H9 (cell line): ENCODE data around the gene GABARAP. TPM values are rescaled to one million over a fixed set of nuclear protein-coding genes. Genes with fewer than 3 reads are reported as not detected.

ENCODE experiments used
- DNase-seq: peaks from one replicate; pipeline ENCODE4 v3.0.0-alpha.2; 2017
- H2AFZ ChIP-seq: one replicate; pipeline ENCODE4 v1.6.1; 2013; ENCODE audit warnings: mild to moderate bottlenecking, low read length, control low read depth, moderate library complexity
- H2AK5ac ChIP-seq: 2 replicates; pipeline ENCODE4 v1.6.1; 2013; ENCODE audit warnings: low read length, control low read depth, mixed read lengths; ENCODE audit not compliant: insufficient read length
- H2BK120ac ChIP-seq: one replicate; pipeline ENCODE4 v1.6.1; 2013; ENCODE audit warnings: low read depth, mild to moderate bottlenecking, low read length, control low read depth, inconsistent platforms; ENCODE audit not compliant: poor library complexity, severe bottlenecking
- H2BK12ac ChIP-seq: 2 replicates; pipeline ENCODE4 v1.6.1; 2013; ENCODE audit warnings: low read length, control low read depth, mixed read lengths, low read depth; ENCODE audit not compliant: insufficient read length
- H2BK15ac ChIP-seq: 2 replicates; pipeline ENCODE4 v1.6.1; 2013; ENCODE audit warnings: low read depth, low read length, control low read depth
- H2BK20ac ChIP-seq: one replicate; pipeline ENCODE4 v1.6.1; 2013; ENCODE audit warnings: low read depth, mild to moderate bottlenecking, low read length, control low read depth, inconsistent platforms; ENCODE audit not compliant: poor library complexity, severe bottlenecking
- H2BK5ac ChIP-seq: 2 replicates; pipeline ENCODE4 v1.6.1; 2013; ENCODE audit warnings: low read length, control low read depth, mixed read lengths; ENCODE audit not compliant: insufficient read length
- H3K14ac ChIP-seq: 2 replicates; pipeline ENCODE4 v1.6.1; 2013; ENCODE audit warnings: low read length, control low read depth; ENCODE audit not compliant: insufficient read depth
- H3K18ac ChIP-seq: 2 replicates; pipeline ENCODE4 v1.6.1; 2013; ENCODE audit warnings: low read depth, mild to moderate bottlenecking, mixed read lengths, low read length, control low read depth; ENCODE audit not compliant: insufficient read length
- H3K23ac ChIP-seq: 2 replicates; pipeline ENCODE4 v1.6.1; 2013; ENCODE audit warnings: low read length, control low read depth, mixed read lengths, low read depth; ENCODE audit not compliant: insufficient read length
- H3K23me2 ChIP-seq: 2 replicates; pipeline ENCODE4 v1.6.1; 2013; ENCODE audit warnings: low read depth, mild to moderate bottlenecking, mixed read lengths, low read length, control low read depth; ENCODE audit not compliant: insufficient read length, poor library complexity, severe bottlenecking
- H3K27ac ChIP-seq: 2 replicates; pipeline ENCODE4 v1.5.1; 2013; ENCODE audit warnings: low read length, control low read depth, mixed read lengths, low read depth; ENCODE audit not compliant: insufficient read length
- H3K27me3 ChIP-seq: 2 replicates; pipeline ENCODE4 v1.6.1; 2013; ENCODE audit warnings: low read length, control low read depth, inconsistent platforms; ENCODE audit not compliant: insufficient read depth
- H3K4ac ChIP-seq: 2 replicates; pipeline ENCODE4 v1.6.1; 2013; ENCODE audit warnings: low read depth, mild to moderate bottlenecking, control low read depth, inconsistent platforms, low read length, moderate library complexity
- H3K4me1 ChIP-seq: 2 replicates; pipeline ENCODE4 v1.6.1; 2013; ENCODE audit warnings: low read length, control low read depth, inconsistent platforms; ENCODE audit not compliant: insufficient read depth
- H3K4me2 ChIP-seq: 2 replicates; pipeline ENCODE4 v1.6.1; 2013; ENCODE audit warnings: low read length, control low read depth, mixed read lengths; ENCODE audit not compliant: insufficient read length, insufficient read depth
- H3K56ac ChIP-seq: 2 replicates; pipeline ENCODE4 v1.6.1; 2013; ENCODE audit warnings: low read depth, mild to moderate bottlenecking, mixed read lengths, low read length, control low read depth; ENCODE audit not compliant: insufficient read length
- H3K79me1 ChIP-seq: 2 replicates; pipeline ENCODE4 v1.6.1; 2013; ENCODE audit warnings: low read depth, mild to moderate bottlenecking, moderate library complexity, low read length, control low read depth, inconsistent platforms; ENCODE audit not compliant: insufficient read depth, poor library complexity, severe bottlenecking
- H3K79me2 ChIP-seq: 2 replicates; pipeline ENCODE4 v1.6.1; 2013; ENCODE audit warnings: low read length, control low read depth, inconsistent platforms; ENCODE audit not compliant: insufficient read depth
- H3K9ac ChIP-seq: 2 replicates; pipeline ENCODE4 v1.6.1; 2013; ENCODE audit warnings: low read length, control low read depth, mixed read lengths; ENCODE audit not compliant: insufficient read length; ENCODE audit errors: extremely low read depth
- H3K9me3 ChIP-seq: one replicate; pipeline ENCODE4 v1.6.1; 2013; ENCODE audit warnings: low read depth, low read length, inconsistent platforms; ENCODE audit not compliant: control insufficient read depth
- H3T11ph ChIP-seq: one replicate; pipeline ENCODE4 v1.6.1; 2013; ENCODE audit warnings: mild to moderate bottlenecking, low read length, control low read depth, inconsistent platforms
- H4K20me1 ChIP-seq: one replicate; pipeline ENCODE4 v1.6.1; 2013; ENCODE audit not compliant: control insufficient read depth, insufficient read length, insufficient read depth
- H4K5ac ChIP-seq: 2 replicates; pipeline ENCODE4 v1.6.1; 2013; ENCODE audit warnings: low read depth, mild to moderate bottlenecking, mixed read lengths, low read length, control low read depth; ENCODE audit not compliant: insufficient read length
- H4K8ac ChIP-seq: replicated peaks from 2 replicates; pipeline ENCODE4 v1.6.1; 2013; ENCODE audit warnings: low read length, control low read depth, mixed read lengths, low read depth; ENCODE audit not compliant: insufficient read length
- H4K91ac ChIP-seq: 2 replicates; pipeline ENCODE4 v1.6.1; 2013; ENCODE audit warnings: low read depth, mild to moderate bottlenecking, moderate library complexity, mixed read lengths, low read length, control low read depth; ENCODE audit not compliant: insufficient read length
- H3K27ac Mint-ChIP-seq, 3 experiments: 2 replicates in 2 of 3; 3 replicates in 1 of 3; pipeline ENCODE4 v1.8.0; 2020 to 2021; ENCODE audit warnings: mixed read lengths in 3 of 3, mild to moderate bottlenecking in 1 of 3, moderate library complexity in 1 of 3
- H3K27me3 Mint-ChIP-seq: 2 replicates; pipeline ENCODE4 v1.8.0; 2021; ENCODE audit warnings: low read depth, mild to moderate bottlenecking, moderate library complexity, mixed read lengths
- H3K36me3 Mint-ChIP-seq, 3 experiments: 2 replicates in 2 of 3; 3 replicates in 1 of 3; pipeline ENCODE4 v1.8.0; 2020 to 2021; ENCODE audit warnings: low read depth in 3 of 3, mixed read lengths in 3 of 3; ENCODE audit not compliant: insufficient read depth in 1 of 3
- H3K4me1 Mint-ChIP-seq, 2 experiments: 2 replicates each; pipeline ENCODE4 v1.8.0; 2020; ENCODE audit warnings: mixed read lengths in 2 of 2
- H3K4me3 Mint-ChIP-seq, 2 experiments: 2 replicates in 1 of 2; 3 replicates in 1 of 2; pipeline ENCODE4 v1.8.0; 2020 to 2021; ENCODE audit warnings: mild to moderate bottlenecking in 2 of 2, mixed read lengths in 2 of 2, moderate library complexity in 1 of 2
- H3K9me3 Mint-ChIP-seq, 2 experiments: 2 replicates in 1 of 2; 3 replicates in 1 of 2; pipeline ENCODE4 v1.8.0; 2020; ENCODE audit warnings: mild to moderate bottlenecking in 2 of 2, mixed read lengths in 2 of 2, moderate library complexity in 1 of 2
- CTCF ChIP-seq: fragments of 200-600 bp; sonication (generic); conservative IDR thresholded peaks from 3 replicates; pipeline ENCODE4 v1.8.0; 2021; ENCODE audit warnings: antibody characterized with exemption, mild to moderate bottlenecking
- WGBS: extraction: QIAGEN DNeasy Blood & Tissue Kit; methylation state at CpG from one replicate; pipeline ENCODE4 v1.1.7; 2013; ENCODE audit warnings: missing lambda C conversion rate, low lambda C conversion rate, mixed read lengths; ENCODE audit not compliant: insufficient read length; ENCODE audit errors: extremely low coverage; 5-methylcytosine and 5-hydroxymethylcytosine counted together
- total RNA-seq: library from RNA; stranded (reverse); gene quantifications from 2 replicates; pipeline ENCODE4 v1.2.1, GENCODE V29; 2021

Gene GABARAP
- total RNA-seq, 1 experiment from 2014 or later = 261 TPM

DNA sequence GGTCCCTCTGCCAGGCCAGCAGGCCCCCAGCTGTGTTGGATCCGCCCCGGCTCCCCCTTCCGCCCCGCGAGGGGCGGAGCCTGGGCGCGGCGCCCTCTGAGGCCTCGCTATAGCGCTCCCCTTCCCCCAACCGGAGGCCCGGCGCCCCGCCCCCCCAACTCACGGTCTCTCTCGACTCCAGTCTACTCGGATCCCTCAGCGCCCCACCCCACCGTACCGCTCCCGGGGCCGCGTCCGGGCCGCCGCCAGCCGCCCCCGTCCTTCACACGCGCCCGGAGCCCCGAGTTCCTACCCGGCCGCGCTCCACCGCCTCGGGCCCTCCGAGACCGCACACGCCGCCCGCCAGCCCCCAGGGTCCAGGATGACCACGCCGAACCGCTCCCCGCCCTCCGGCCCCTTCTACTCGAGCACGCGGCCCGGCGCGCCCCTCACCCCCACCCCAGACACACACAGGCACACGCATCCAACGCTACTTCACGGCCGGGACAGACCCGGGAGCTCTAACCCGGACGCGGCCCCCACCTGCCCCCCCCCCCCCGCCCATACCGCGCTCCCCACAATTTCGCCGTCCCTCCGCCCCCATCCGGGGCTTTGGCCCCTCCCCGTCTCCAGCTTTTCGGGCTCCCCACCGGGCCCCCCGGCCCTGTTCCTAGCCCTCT is 4.4 kb downstream of the GABARAP start:
- no peak overlapping the region for H2BK5ac ChIP-seq
- no peak overlapping the region for H3K56ac ChIP-seq
- H2AFZ ChIP-seq = no peak overlapping the region
- peak overlapping the region; percentile 82 for H3K4me2 ChIP-seq
- no peak overlapping the region for H4K91ac ChIP-seq
- H3K9ac ChIP-seq = no peak overlapping the region
- H2BK15ac ChIP-seq = no peak overlapping the region
- peak overlapping the region; percentile 71 for H3K18ac ChIP-seq
- no peak overlapping the region for H2BK20ac ChIP-seq
- H4K8ac ChIP-seq = no peak overlapping the region
- no peak for TF ChIP-seq CTCF
- Mint-ChIP-seq H3K4me3 (peak overlapping the region; percentile 95 to 97), H3K27ac (peak overlapping the region; percentile 95; a peak in 5 of 7 replicates), H3K4me1 (peaks cover 42 to 55% of the 10 kb centered on the region in 2 experiments), H3K27me3 (no peaks in the 10 kb centered on the region; the same call in 1 of the 2 replicates), H3K9me3 (peaks cover 0 to 2% of the 10 kb centered on the region in 2 experiments; a peak in 2 of 5 replicates), H3K36me3 (peaks cover 35 to 57% (median 45%) of the 10 kb centered on the region in 3 experiments)
- peaks cover 13% of the 10 kb centered on the region; the same call in 1 of the 2 replicates for H3K79me2 ChIP-seq
- H2AK5ac ChIP-seq = no peak overlapping the region
- H2BK120ac ChIP-seq = no peak overlapping the region
- no peak overlapping the region for H3K23ac ChIP-seq
- no peaks in the 10 kb centered on the region for H3K9me3 ChIP-seq
- H3K23me2 ChIP-seq = peaks cover 11% of the 10 kb centered on the region
- no peak overlapping the region for H2BK12ac ChIP-seq
- H3K27ac ChIP-seq = no peak overlapping the region
- no peak overlapping the region for H4K5ac ChIP-seq
- no peak overlapping the region for H3T11ph ChIP-seq
- no peaks in the 10 kb centered on the region for H3K4me1 ChIP-seq
- peaks cover 13% of the 10 kb centered on the region for H3K79me1 ChIP-seq
- no CpG with 5 or more reads among the region's 73 CpGs for WGBS
- DNase-seq = peak; percentile 91
- no peaks in the 10 kb centered on the region for H3K27me3 ChIP-seq
- H3K14ac ChIP-seq = peak overlapping the region; percentile 64; the same call in 1 of the 2 replicates
- no peak overlapping the region for H3K4ac ChIP-seq
- no peaks in the 10 kb centered on the region for H4K20me1 ChIP-seq
